ENCODE data around the gene OSBPL6.

DNA sequence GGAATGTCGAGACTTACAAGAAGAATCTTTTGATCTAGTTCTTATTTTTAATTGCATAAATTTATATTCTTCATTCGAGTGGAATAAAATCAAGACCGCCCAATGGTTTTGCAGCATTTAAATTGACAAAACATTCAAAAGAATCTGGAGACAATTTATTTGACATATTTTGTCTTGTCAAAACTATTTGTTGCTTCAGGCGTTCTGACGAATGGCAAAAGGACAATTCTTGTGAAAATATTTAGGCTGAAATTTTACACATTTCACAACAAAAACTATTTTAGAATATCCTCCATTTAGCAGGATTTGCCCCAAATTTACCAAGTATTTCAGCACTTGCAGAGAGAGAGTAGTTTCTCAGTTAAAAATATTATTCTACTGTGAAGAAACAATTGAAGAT, 214.9 kb downstream of the OSBPL6 start:
- TF ChIP-seq BHLHE40 (IDR thresholded peaks at IDR 0.05; ENCODE audit: low read length), result no peak
- TF ChIP-seq PLRG1 (conservative IDR thresholded peaks at IDR 0.05), result no peak
- no peak for TF ChIP-seq MED1 (CRISPR knock-in tag; IDR thresholded peaks at IDR 0.05)
- TF ChIP-seq MAFK (conservative IDR thresholded peaks at IDR 0.05 in 1 of 2, IDR thresholded peaks at IDR 0.05 in 1 of 2; ENCODE audit: low read length in 2 of 2), result no peak
- TF ChIP-seq, protein P1, sequence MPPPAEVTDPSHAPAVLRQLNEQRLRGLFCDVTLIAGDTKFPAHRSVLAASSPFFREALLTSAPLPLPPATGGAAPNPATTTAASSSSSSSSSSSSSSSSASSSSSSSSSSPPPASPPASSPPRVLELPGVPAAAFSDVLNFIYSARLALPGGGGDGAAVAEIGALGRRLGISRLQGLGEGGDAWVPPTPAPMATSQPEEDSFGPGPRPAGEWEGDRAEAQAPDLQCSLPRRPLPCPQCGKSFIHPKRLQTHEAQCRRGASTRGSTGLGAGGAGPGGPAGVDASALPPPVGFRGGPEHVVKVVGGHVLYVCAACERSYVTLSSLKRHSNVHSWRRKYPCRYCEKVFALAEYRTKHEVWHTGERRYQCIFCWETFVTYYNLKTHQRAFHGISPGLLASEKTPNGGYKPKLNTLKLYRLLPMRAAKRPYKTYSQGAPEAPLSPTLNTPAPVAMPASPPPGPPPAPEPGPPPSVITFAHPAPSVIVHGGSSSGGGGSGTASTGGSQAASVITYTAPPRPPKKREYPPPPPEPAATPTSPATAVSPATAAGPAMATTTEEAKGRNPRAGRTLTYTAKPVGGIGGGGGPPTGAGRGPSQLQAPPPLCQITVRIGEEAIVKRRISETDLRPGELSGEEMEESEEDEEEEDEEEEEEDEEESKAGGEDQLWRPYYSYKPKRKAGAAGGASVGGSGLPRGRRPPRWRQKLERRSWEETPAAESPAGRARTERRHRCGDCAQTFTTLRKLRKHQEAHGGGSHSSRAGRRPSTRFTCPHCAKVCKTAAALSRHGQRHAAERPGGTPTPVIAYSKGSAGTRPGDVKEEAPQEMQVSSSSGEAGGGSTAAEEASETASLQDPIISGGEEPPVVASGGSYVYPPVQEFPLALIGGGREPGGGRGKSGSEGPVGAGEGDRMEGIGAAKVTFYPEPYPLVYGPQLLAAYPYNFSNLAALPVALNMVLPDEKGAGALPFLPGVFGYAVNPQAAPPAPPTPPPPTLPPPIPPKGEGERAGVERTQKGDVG (CRISPR knock-in tag; IDR thresholded peaks at IDR 0.05; ENCODE audit: borderline replicate concordance), result no peak
- no peak for TF ChIP-seq SIN3A (IDR thresholded peaks at IDR 0.05; ENCODE audit: borderline replicate concordance, low read depth, low read length)
